GM11168 (cell line): Measurements from ENCODE around the gene ZDHHC8.

Experiments
- in situ Hi-C: fragments of 300-500 bp; cut with MboI; formaldehyde crosslinking; loops from one replicate; pipeline ENCODE4 v1.12.0; 2022; ENCODE audit warnings: low sequenced_read_pairs; ENCODE audit not compliant: unreplicated experiment

The ZDHHC8 gene

GRCh38 chr22:20156042-20156389 is 24.4 kb downstream of the ZDHHC8 start:
- in situ Hi-C loops = loop anchor here (5.0 kb wide), 1 partner anchor 126 kb away; no protein-coding TSS in a partner anchor

DNA sequence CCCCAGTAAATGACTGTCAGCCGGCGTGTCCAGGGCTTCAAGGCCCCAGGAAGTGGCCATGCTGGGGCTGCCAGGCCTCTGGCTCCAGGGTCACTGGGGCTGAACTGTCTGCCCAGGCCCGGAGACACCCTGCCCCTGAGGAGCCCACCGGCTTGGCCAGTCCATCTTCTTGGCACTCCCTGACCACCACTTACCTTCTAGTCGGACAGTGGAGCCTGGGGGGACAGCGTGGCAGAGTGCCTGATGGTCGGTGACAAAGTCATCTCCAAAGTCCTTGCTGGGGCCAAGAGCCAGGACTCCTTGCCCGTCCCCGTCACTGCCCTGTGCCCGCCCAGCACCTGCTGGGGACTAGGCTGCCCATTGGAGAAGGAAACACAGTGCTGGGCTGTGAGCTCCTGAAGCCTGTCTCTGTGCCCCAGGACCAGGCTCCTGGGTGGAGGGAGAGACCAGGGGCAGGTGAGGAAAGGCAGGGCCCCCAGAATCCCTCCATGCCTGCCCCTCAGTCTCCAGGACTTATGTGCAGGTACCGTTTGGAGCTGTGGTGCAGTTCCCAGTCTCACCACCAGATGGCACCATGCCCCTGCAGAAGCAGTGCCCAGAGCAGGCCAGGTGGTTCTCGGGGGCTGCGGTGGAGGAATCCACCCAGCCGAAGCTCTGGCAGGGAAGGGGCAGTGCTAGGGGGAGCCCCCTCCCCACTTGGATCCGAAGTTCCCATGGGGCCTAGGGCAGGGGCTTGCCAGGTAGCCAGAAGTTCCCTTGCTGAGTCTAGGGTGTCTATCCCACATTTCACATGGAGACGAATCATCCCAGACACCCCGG is 25.2 kb downstream of the ZDHHC8 start:
- in situ Hi-C loops = loop anchor here (5.0 kb wide), 1 partner anchor 125 kb away; no protein-coding TSS in a partner anchor

GRCh38 chr22:20157430-20158183 is 26.0 kb downstream of the ZDHHC8 start:
- in situ Hi-C loops = loop anchor here (5.0 kb wide), 1 partner anchor 125 kb away; no protein-coding TSS in a partner anchor

- in situ Hi-C loops = loop anchor here (5.0 kb wide), 1 partner anchor 124 kb away; no protein-coding TSS in a partner anchor
Measured at GRCh38 chr22:20158391-20159036, 26.9 kb downstream of the ZDHHC8 start.

DNA sequence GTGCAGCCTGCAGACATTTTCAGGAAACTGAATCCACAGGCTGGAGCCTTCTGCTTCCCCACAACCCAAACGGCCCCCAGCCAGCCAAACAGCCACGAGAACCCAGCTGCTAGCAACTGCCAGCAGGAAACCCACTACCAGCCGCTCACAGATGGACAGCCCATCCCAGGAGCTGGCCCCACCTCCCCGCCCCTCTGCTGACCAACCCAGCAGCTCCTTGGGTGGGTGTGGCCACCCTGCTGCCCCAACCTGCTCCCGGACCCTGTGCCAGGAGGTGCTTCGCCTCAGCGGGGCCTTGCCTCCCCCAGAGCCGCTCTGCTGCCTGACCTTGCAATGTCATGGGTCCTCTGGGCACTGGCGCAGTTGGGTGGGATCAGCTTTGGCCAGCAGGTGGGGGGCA is 27.5 kb downstream of the ZDHHC8 start:
- in situ Hi-C loops = loop anchor here (5.0 kb wide), 1 partner anchor 123 kb away; no protein-coding TSS in a partner anchor

- in situ Hi-C loops = loop anchor here (5.0 kb wide), 1 partner anchor 123 kb away; no protein-coding TSS in a partner anchor
Measured at GRCh38 chr22:20159531-20159930, 27.9 kb downstream of the ZDHHC8 start.

DNA sequence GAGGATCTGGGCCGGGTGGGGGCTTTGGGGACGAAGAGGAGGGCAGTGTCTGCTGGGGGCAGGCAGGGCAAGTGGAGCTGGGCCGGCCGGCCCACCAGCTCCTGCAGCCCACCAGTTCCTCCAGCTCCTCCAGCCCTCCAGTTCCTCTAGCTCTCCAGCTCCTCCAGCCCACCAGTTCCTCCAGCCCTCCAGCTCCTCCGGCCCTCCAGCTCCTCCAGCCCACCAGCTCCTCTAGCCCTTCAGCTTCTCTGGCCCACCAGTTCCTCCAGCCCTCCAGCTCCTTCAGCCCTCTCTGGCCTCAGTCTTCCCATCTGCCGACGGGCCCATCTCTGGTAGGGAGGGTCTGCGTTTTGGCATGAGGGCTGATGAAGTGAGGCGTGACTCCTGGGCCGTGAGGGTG is 28.4 kb downstream of the ZDHHC8 start:
- in situ Hi-C loops = no loop called here

DNA sequence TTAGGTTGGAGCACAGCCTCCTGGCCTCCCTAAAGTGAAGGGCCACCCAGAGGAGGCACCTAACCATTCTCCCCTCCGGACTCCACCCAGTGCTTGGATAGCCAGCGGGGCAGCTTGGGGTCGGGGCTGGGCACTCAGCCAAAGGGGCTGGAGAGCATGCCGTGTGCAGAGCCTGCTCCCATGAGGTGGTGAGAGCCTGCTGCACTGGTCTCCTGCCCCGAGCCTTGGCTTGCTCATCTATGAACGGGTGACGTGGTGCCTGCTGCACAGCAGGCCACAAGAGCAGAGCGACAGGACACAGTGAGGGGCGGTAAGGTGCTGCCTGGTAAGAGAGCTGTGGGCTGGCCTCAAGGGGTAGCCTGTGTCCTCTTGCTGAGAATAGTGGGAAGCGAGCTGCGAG is 33.3 kb downstream of the ZDHHC8 start:
- in situ Hi-C loops = loop anchor here (5.0 kb wide), 1 partner anchor 72 kb away; no protein-coding TSS in a partner anchor

DNA sequence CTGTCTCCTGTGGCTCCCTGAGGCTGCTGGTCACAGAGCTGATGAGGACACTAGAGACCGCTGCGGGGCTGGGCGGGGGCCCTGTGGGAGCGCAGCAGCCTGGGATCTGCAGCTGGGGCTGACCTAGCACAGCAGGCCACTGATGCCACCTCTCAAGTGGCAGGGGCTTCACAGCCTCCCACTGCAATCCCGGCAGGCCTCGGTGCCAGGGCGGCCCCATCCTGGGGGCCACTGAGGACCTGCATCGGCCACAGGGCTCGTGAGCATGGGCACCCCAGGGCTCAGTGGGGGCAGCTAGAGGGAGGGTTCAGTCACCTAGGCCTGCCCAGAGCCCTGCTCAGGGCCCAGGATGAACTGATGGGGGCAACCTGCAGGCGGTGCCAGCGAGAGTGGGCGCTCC is 33.8 kb downstream of the ZDHHC8 start:
- in situ Hi-C loops = loop anchor here (5.0 kb wide), 1 partner anchor 72 kb away; no protein-coding TSS in a partner anchor

- in situ Hi-C loops = loop anchor here (5.0 kb wide), 1 partner anchor 71 kb away; no protein-coding TSS in a partner anchor
Measured at GRCh38 chr22:20165913-20166312, 34.3 kb downstream of the ZDHHC8 start.

- in situ Hi-C loops = loop anchor here (5.0 kb wide), 1 partner anchor 71 kb away; no protein-coding TSS in a partner anchor
Measured at GRCh38 chr22:20166703-20167102, 35.1 kb downstream of the ZDHHC8 start.

- in situ Hi-C loops = loop anchor here (5.0 kb wide), 1 partner anchor 70 kb away; no protein-coding TSS in a partner anchor
Measured at GRCh38 chr22:20167643-20168322, 36.2 kb downstream of the ZDHHC8 start.

GRCh38 chr22:20169253-20169822 is 37.7 kb downstream of the ZDHHC8 start:
- in situ Hi-C loops = loop anchor here (5.0 kb wide), 1 partner anchor 68 kb away; no protein-coding TSS in a partner anchor

DNA sequence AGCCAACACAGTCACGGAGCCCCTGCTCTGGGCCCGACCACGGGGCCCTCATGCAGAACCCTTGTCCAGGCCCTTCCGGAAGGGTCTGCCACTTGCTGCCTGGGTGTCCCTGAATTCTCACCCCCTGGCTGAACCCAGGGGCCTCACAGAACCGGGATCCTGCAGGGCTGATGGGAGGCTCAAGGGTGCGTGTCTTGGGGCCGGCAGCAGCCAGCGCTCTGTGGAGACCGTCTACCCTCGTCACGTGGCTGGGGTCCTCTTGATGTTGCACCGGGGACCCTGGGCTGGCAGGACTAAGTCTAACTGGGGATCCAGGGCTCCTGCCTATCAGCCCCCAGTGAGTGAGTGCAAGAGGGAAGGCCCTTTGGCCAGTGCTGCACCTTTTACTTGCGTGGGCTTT is 38.6 kb downstream of the ZDHHC8 start:
- in situ Hi-C loops = no loop called here

GRCh38 chr22:20171288-20172140 is 39.9 kb downstream of the ZDHHC8 start:
- in situ Hi-C loops = no loop called here

- in situ Hi-C loops = no loop called here
Measured at GRCh38 chr22:20172141-20172613, 40.6 kb downstream of the ZDHHC8 start.

DNA sequence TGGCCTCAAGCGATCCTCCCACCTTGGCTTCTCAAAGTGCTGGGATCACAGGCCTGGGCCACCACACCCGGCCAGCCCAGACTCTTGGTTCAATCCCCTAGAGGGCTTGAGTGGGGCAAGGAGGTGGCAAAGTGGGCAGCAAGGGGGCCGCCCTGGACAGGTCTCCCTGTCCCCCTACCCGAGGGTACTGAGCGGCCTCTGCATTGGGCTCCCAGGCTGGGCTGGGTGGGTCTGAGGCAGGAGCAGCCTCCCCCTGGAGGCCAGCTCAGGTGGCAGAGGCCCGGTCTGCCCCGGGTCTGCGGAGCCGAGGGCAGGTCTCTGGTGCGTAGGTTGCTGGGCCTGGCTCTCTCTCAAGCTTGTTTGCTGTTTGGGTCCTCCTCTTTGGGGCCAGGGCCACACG is 41.6 kb downstream of the ZDHHC8 start:
- in situ Hi-C loops = no loop called here

- in situ Hi-C loops = no loop called here
Measured at GRCh38 chr22:20173772-20174171, 42.2 kb downstream of the ZDHHC8 start.
